Dedifferentiated amniotic fluid mesenchymal stem cell (primary cell): ENCODE results near the gene SDR42E2.
"Not testable (repeated sequence)": the region's sequence is repeated elsewhere in the genome, so short reads cannot be mapped to it uniquely, and the experiment has no call there.

ENCODE experiments used
- DNase-seq: peaks from one replicate; pipeline ENCODE4 v3.0.0-alpha.2; 2016; ENCODE audit errors: extremely low spot score

SDR42E2 gene

GRCh38 chr16:22162656-22163009, 327 bp downstream of the SDR42E2 start:
- DNase-seq = no peak

DNA sequence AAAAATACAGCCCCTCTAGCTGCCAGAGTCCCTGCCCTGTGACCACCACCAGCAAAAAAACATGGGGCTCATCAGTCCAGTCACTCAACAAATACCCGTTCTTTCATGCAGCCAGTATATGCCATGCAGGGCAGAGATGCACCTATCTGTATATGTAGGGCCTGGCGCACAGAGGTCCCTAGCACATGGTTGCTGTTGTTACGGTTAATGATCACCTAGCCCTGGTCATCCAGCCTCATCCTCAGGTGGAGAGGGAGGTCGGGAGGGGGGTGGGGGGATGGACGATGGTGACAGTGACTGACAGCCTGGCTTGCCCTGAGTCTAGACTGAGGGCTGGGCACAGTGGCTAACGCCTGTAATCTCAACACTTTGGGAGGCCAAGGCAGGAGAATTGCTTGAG, 1.5 kb downstream of the SDR42E2 start:
- DNase-seq = no peak

DNA sequence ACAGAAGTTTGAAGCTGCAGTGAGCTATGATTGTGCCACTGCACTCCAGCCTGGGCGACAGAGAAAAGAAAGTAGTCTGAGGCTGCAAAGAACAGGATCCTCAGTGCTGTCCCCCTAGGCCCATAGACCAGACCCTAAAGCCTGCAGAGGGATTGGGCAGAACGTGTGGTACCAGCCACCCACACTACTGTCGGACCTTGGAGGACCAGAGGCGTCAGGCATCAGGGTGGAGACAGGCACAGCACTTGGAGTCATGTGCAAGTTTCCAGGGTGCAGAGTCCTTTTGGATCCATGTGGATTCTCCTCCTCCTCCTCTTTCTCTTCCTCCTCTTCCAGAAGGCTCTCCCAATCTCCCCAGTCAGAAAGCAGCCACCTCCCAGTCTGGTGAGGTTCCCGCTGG, 2.2 kb downstream of the SDR42E2 start:
- DNase-seq = no peak

DNA sequence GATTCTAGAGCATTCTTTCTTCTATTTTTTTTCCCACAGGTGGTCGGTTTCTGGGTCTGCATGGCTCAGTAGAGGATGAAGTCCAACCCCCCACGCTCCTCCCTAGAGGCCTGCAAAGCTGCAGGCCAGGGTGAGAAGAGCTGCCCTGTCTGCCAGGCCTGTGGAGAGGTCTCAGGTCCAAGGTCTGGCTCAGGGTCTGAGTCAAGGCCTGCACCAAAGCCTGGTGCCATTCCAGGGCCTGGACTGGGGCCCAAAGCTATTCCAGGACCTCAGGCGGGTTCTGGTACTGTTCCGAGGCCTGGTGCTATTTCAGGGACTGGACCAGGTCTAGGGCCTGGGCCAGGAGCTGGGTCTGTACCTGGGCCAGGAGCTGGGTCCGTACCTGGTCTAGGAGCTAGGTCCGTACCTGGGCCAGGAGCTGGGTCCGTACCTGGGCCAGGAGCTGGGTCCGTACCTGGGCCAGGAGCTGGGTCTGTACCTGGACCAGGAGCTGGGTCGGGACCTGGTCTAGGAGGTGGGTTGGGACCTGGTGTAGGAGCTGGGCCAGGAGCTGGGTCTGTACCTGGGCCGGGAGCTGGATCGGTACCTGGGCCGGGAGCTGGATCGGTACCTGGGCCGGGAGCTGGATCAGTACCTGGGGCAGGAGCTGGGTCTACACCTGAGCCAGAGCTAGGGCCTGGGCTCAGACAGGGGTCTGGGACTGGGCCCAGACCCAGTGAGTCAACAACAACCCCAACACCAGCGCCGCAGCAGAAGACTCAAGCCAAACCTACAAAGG, 3.4 kb downstream of the SDR42E2 start:
- DNase-seq = no peak

DNA sequence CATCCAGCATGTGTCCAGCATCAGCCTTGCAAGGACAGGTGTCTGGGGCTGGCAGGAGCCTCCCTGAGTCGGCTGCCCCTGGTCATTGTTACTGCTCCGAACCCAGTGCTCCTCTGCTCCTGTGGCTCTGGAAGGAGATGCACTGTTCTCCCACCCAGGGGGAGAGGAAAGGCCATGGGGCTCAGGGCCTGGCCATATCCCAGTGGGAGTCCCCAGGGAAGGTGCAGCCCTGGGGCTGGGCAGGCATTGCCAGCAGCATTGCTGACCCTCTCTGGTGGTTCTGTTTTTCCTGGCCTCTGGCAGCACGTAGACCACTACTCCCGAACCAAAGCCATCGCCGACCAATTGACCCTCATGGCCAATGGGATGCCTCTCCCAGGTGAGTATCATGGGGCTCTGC, 9.6 kb downstream of the SDR42E2 start:
- DNase-seq = no peak

DNA sequence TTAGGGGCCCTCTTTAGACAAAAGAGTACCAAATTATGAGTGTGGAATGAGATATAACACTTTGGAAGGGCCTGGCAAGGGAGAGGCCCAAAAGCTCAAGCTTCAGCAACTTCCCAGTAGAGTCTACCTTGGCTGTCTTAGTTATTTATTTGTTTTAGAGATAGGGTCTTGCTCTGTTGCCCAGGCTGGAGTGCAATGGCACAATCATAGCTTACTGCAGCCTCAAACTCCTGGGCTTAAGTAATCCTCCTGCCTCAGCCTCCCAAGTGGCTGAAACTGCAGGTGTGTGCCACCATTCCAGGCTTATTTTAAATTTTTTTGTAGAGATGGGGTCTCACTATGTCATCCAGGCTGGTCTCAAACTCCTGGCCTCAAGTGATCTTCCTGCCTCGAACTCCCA, 10.3 kb downstream of the SDR42E2 start:
- DNase-seq = not testable (repeated sequence)

DNA sequence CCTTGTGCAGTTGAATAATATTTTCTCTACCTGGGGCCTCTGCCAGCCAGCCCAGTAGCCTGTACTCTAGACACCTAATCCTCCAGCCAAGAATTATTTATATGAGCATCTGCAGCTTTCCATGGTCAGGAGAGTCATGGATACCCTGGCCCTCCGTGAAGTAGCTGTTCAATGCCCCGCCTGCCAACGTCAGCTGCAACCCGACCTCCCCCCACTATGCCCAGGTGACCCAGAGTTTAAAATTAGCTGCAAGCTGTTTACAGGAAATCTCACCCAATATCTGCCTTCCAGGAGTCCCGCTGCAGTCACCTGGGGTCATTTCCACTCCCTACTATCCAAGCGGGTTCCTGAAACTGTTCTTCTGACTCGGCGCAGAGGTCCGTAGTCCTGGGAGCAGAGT, 12.3 kb downstream of the SDR42E2 start:
- no peak for DNase-seq

- no peak for DNase-seq
Measured at GRCh38 chr16:22177968-22178930, 15.9 kb downstream of the SDR42E2 start.

- no peak for DNase-seq
Measured at GRCh38 chr16:22181426-22181825, 19.1 kb downstream of the SDR42E2 start.

GRCh38 chr16:22181843-22182242, 19.5 kb downstream of the SDR42E2 start:
- DNase-seq = no peak

DNA sequence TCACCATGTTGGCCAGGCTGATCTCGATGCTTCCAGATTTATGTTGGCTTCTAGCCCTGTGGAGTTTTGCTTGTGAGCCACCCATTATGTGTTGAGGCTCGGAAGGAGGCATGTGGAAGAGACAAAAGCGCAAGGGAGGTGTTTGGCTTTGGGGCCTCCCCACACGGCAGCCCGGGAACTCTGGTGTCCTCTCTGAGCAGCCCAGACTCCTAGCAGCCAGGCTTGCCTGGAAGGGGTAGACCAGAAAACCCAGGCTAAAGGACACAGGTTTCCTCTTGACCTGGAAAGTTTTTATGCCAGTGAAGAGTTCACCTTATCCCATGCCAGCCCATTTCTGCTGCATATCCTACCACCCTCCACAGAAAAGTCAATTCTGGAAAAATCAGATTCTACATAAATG, 21.0 kb downstream of the SDR42E2 start:
- no peak for DNase-seq

- DNase-seq = no peak
Measured at GRCh38 chr16:22183901-22184614, 21.8 kb downstream of the SDR42E2 start.

- no peak for DNase-seq
Measured at GRCh38 chr16:22184615-22184968, 22.3 kb downstream of the SDR42E2 start.

DNA sequence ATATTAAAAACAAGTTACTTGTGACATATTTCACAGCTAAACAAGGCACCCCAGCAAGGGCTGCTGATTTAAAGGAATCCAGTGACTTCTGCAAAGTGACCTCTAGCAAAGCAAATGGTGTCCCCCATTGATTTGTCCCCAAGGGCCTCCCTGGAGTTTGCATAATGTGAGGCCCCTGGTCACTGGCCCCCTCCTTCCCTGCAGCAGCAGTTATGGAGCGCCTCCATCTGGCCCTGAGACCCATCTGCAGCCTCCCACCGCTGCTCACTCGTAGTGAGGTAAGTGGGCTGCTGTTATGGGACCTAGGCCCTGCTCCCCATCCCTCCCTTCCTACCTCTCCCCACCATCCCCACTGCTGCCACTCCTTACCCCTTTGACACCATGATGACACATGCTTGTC, 24.2 kb downstream of the SDR42E2 start:
- no peak for DNase-seq

DNA sequence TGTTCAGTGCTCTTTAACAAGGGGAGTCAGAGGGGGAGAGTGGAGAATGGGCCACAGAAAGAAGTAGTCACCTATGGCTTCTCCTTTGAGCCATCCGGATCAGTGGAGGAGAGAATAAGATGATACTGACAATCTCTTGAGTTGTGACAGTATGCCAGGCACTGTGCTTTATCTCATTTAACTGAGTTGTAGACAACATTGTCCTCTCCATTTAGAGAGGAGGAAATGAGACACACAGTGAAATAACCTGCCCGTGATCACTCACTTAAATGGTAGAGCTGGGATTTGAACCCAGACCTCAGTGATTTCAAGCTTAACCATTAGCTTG, 25.9 kb downstream of the SDR42E2 start:
- no peak for DNase-seq

DNA sequence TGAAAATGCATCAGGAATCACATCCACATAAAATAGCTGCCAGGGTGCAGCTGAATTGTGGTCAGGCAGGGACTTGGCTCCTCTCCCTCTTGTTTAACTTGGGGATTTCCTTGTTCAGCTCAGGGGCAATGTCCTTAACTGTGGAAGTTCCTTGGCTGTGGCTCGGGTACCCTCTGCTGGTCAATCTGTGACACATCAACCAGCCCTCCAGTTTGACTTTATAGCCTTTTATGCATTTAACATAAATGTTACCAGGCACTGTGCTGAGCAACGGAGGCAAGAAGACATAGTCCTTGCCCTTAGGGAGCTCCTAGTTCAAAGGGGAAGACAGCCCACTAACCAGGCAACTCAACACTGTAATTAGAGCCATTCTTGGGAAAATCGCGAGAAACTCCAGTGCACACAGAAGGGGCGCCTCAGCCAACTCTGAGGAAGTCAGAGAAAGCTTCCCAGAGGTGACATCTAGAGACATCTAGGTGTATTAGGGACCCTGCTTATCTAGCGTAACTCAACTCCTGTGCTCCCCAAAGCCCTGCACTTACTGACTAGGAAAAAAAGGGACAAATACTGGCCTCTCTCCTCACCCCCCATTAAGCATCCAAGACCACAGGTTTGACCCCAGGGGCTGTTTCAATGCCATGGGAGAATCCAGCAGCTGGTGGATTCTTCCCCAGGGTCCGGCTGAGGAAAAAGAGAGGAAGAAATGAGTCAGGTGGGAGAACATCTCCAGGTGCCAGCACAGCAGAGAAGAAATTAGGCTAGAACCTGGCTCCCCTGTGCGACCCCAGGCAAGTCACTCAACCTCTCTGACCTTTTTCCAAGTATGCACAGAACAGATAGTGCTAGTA, 26.5 kb downstream of the SDR42E2 start:
- DNase-seq = peak; percentile 90

DNA sequence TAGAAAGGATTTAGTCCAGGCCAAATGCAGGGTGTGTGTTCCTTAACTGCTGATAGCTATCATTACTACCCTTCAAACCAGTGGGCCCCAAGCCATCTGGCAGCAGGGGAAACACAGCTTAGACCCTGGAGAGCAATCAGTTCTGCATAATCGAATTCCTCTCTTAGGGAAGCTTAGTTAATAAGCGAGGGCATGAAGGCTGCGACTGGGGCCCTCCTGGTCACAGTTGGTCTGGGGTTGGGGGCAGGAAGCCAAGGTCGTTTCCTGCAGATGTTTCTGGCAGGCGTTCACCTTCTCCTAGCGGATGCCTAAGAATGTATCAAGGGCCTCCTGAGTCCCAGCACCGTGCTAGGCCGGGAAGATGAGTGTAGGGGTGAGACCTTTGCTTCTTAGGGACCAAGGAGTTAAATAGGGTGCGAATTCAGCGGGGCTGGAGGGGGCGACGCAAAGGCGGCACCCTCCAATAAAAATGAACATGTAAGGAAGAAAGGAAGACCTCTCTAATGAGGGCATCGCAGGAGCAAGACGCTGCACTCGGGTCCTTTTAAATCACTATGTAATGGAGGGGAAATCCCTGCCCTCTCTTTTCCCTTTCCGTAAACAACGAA, 27.3 kb downstream of the SDR42E2 start:
- no peak for DNase-seq

GRCh38 chr16:22190081-22190775, 27.9 kb downstream of the SDR42E2 start:
- DNase-seq = peak; percentile 99

- DNase-seq = peak; percentile 99
Measured at GRCh38 chr16:22190776-22191531, 28.6 kb downstream of the SDR42E2 start.
